ENCODE results near the gene LMTK2.

DNA sequence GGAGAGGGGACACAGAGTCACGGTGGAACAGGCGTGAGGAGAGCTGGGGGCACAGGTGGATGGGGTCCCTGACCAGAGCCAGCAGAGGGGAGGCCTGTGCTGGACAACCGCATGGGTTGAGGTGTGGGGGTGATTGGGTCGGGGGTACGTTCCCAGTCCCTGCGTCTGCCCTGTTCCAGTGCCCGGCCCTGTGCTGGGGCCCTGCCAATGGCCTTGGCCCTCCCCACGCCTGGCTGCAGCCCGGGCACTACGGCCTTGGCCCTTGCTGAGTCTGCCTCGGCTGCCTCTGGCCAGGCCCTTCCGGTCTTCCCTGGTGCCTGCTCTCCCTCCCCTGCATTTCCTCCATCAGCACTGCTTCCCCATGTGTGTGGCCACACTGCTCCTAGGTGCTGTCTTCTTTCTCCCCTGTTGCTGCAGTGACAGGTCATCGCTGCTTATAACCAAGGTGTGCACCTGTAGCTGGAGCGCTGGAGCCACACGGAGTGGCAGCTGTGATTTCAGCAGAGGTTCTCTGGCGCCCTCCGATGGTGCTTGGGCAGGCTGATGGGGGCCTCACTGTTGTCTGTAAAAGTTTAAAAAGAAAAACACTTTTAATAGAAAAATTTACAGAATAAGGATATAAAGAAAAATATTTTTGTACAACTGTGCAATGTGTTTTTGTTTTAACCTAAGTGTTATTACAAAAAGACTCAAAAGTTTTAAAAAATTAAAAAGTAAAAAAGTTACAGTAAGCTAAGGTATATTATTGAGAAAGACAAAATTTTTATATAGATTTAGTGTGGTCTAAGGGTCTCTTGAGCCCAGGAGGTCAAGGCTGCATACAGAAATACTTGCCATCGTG lies 59.4 kb downstream of the LMTK2 start:
- TF ChIP-seq, protein P1, sequence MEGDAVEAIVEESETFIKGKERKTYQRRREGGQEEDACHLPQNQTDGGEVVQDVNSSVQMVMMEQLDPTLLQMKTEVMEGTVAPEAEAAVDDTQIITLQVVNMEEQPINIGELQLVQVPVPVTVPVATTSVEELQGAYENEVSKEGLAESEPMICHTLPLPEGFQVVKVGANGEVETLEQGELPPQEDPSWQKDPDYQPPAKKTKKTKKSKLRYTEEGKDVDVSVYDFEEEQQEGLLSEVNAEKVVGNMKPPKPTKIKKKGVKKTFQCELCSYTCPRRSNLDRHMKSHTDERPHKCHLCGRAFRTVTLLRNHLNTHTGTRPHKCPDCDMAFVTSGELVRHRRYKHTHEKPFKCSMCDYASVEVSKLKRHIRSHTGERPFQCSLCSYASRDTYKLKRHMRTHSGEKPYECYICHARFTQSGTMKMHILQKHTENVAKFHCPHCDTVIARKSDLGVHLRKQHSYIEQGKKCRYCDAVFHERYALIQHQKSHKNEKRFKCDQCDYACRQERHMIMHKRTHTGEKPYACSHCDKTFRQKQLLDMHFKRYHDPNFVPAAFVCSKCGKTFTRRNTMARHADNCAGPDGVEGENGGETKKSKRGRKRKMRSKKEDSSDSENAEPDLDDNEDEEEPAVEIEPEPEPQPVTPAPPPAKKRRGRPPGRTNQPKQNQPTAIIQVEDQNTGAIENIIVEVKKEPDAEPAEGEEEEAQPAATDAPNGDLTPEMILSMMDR (conservative IDR thresholded peaks at IDR 0.05; ENCODE audit: low read length), result peak; percentile 76
- no peak for TF ChIP-seq EZH2phosphoT487 (IDR thresholded peaks at IDR 0.05; ENCODE audit: borderline replicate concordance)

Data from Loucy (cell line).